Large intestine (tissue), 12 donors: ENCODE data around the gene PPP1R14D. TPM values are rescaled to one million over a fixed set of nuclear protein-coding genes. Genes with fewer than 3 reads are reported as not detected.

Experiments used
- DNase-seq, 2 donors: peaks; one replicate each; pipeline versions ENCODE4 v3.0.0 to v3.0.0-alpha.2; 2013
- H3K27ac ChIP-seq: one replicate; pipeline ENCODE4 v1.5.1; 2013; ENCODE audit warnings: low read length
- H3K27me3 ChIP-seq: 2 replicates; pipeline ENCODE4 v1.6.1; 2013; ENCODE audit warnings: low read length; ENCODE audit not compliant: control insufficient read depth, insufficient read depth
- H3K36me3 ChIP-seq: 2 replicates; pipeline ENCODE4 v1.6.1; 2013; ENCODE audit warnings: low read length; ENCODE audit not compliant: control insufficient read depth, insufficient read depth
- H3K4me1 ChIP-seq: one replicate; pipeline ENCODE4 v1.6.1; 2013; ENCODE audit warnings: low read length; ENCODE audit not compliant: control insufficient read depth, insufficient read depth
- H3K4me3 ChIP-seq: one replicate; pipeline ENCODE4 v1.5.1; 2013; ENCODE audit warnings: low read length
- H3K9me3 ChIP-seq: one replicate; pipeline ENCODE4 v1.6.1; 2013; ENCODE audit warnings: mild to moderate bottlenecking, low read depth, low read length, moderate library complexity; ENCODE audit not compliant: control insufficient read depth
- WGBS: methylation state at CpG from one replicate; pipeline ENCODE4 v1.1.5; 2013; ENCODE audit warnings: low lambda C conversion rate; ENCODE audit not compliant: insufficient coverage; 5-methylcytosine and 5-hydroxymethylcytosine counted together
- long read RNA-seq, 11 donors: transcript quantifications; one replicate each; lab custom pipeline, GENCODE V29; 2026
- polyA plus RNA-seq: library from polyadenylated mRNA; unstranded; fragments of 120-200 nt; gene quantifications from one replicate; pipeline ENCODE4 v1.2.1, GENCODE V29; 2013

The PPP1R14D gene, protein sequence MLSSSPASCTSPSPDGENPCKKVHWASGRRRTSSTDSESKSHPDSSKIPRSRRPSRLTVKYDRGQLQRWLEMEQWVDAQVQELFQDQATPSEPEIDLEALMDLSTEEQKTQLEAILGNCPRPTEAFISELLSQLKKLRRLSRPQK
- polyA plus RNA-seq: 14.0 TPM
- long read RNA-seq, donor 1, partial matches to known transcripts: 0 of 7 reads
- long read RNA-seq, donor 1, other reads (novel, unspliced or antisense): 0 of 7 reads
- long read RNA-seq, donor 2, transcript PPP1R14D-201 (4 exons, 757 nt): major isoform, 10 of 12 reads
- long read RNA-seq, donor 2, partial matches to known transcripts: 0 of 12 reads
- long read RNA-seq, donor 2, other reads (novel, unspliced or antisense): 0 of 12 reads
- long read RNA-seq, donor 3: 0 reads
- long read RNA-seq, donor 4: 0 reads
- long read RNA-seq, donor 5, partial matches to known transcripts: 0 of 2 reads
- long read RNA-seq, donor 5, other reads (novel, unspliced or antisense): 0 of 2 reads
- long read RNA-seq, donor 6, transcript PPP1R14D-201 (4 exons, 757 nt): major isoform, 7 of 8 reads
- long read RNA-seq, donor 6, partial matches to known transcripts: 0 of 8 reads
- long read RNA-seq, donor 6, other reads (novel, unspliced or antisense): 0 of 8 reads
- long read RNA-seq, donor 7, partial matches to known transcripts: 0 of 3 reads
- long read RNA-seq, donor 7, other reads (novel, unspliced or antisense): 0 of 3 reads
- long read RNA-seq, donor 8, transcript PPP1R14D-201 (4 exons, 757 nt): major isoform, 7 of 10 reads
- long read RNA-seq, donor 8, partial matches to known transcripts: 0 of 10 reads
- long read RNA-seq, donor 8, other reads (novel, unspliced or antisense): 0 of 10 reads
- long read RNA-seq, donor 9, transcript PPP1R14D-201 (4 exons, 757 nt): major isoform, 5 of 6 reads
- long read RNA-seq, donor 9, partial matches to known transcripts: 0 of 6 reads
- long read RNA-seq, donor 9, other reads (novel, unspliced or antisense): 0 of 6 reads
- long read RNA-seq, donor 10, partial matches to known transcripts: 0 of 3 reads
- long read RNA-seq, donor 10, other reads (novel, unspliced or antisense): 0 of 3 reads
- long read RNA-seq, donor 11, partial matches to known transcripts: 0 of 5 reads
- long read RNA-seq, donor 11, other reads (novel, unspliced or antisense): 0 of 5 reads

DNA sequence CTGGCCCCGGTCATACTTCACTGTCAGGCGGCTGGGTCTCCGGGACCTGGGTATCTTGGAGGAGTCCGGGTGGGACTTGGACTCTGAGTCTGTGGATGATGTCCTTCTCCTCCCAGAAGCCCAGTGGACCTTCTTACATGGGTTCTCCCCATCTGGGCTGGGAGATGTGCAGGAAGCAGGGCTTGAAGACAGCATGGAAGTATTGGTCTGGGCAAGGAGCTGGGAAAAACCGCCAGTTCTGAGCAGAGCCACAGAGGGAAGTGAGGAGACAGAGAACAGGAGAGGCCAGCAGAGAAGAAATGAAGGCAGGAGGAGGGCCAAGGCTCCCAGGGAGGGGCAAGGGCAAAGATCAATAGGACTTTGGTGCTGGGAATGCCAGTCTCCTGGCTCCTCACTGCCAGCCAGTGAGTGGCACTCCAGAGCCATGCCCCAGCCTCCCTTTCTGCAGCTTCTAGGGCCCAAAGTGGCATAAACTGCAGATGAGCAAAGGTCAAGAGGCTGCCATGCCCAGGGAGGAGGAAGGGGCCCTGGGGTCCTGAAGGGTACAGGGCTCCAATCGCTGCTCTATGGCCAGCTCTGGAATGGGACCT lies at the start of gene PPP1R14D:
Gene PPP1R14D, minus strand, starts transcription at position 262 of the 590 bp plus-strand sequence. Its CDS starts 67 bp downstream, at position 195.
- H3K27ac ChIP-seq: peak within 1 kb of the TSS; percentile 95
- H3K4me3 ChIP-seq: peak within 1 kb of the TSS; percentile 30

DNA sequence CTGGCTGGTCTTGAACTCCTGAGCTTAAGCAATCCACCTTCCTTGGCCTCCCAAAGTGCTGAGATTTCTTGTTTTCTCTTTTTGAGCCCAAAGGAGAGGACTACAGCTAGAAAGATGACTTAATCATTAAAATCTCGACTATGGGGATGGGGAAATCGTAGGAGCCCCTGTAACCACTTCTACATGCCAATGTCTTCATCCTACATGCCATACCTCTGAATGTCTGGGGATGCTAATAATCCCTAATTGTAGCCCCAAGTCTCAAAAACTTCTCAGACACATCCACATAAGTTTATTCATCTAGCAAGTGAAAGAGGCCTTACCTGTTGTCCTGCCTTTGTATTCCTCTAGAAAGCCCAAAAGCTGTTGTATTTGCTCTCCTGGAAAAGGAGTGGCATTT lies 49.2 kb upstream of the PPP1R14D start:
- peaks cover 3% of the 10 kb centered on the region for H3K4me1 ChIP-seq
- no peak overlapping the region for H3K27ac ChIP-seq
- no peak for DNase-seq
- H3K36me3 ChIP-seq: no peaks in the 10 kb centered on the region
- peaks cover 11% of the 10 kb centered on the region for H3K27me3 ChIP-seq
- H3K9me3 ChIP-seq: peaks cover 2% of the 10 kb centered on the region
- WGBS: no CpG with 5 or more reads among the region's 2 CpGs
- no peak overlapping the region for H3K4me3 ChIP-seq

More for the DNA sequence above, at the start of gene PPP1R14D:
- H3K4me1 ChIP-seq: peaks cover 35% of the 10 kb centered on the region
- H3K9me3 ChIP-seq: no peaks in the 10 kb centered on the region
- WGBS: 67% methylated on average over 1 of the region's 6 CpGs
- no peaks in the 10 kb centered on the region for H3K27me3 ChIP-seq
- peak in 1 of 2 donors; percentile 69 for DNase-seq
- H3K36me3 ChIP-seq: no peaks in the 10 kb centered on the region

DNA sequence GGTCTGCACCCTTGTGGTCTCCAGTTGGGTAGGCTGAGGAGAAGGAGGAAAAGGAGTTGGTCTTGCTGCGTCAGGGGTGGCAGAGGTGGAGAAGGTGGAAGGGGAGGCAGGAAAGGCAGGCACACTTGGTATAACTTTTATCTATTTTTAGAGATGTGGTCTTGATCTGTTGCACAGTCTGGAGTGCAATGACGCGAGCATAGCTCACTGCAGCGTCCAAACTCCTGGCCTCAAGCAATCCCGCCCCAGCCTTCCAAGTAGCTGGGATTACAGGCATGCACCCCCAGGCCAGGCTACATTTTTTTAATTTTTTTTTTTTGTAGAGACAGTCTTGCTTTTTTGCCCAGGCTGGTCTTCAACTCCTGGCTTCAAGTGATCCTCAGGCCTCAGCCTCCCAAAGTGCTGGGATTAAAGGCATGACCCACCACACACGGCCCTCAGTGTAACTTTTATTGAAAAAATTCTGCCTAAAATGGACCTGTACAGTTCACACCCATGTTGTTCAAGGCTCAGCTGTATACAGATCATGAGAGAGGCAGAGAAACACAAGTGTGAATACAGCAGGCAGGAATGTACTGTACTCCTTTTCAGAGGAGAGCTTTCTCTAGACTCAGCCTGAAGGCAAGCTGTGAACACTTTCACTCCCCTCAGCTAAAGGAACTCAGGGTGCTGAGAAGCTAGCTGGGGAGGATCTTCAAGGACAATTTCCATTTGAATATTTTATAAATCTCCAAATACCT lies 47.7 kb upstream of the PPP1R14D start:
- peaks cover 11% of the 10 kb centered on the region for H3K27me3 ChIP-seq
- H3K9me3 ChIP-seq: no peaks in the 10 kb centered on the region
- DNase-seq: no peak
- WGBS: no CpG with 5 or more reads among the region's 6 CpGs
- peaks cover 6% of the 10 kb centered on the region for H3K4me1 ChIP-seq
- H3K36me3 ChIP-seq: no peaks in the 10 kb centered on the region
- H3K4me3 ChIP-seq: no peak overlapping the region
- H3K27ac ChIP-seq: no peak overlapping the region

DNA sequence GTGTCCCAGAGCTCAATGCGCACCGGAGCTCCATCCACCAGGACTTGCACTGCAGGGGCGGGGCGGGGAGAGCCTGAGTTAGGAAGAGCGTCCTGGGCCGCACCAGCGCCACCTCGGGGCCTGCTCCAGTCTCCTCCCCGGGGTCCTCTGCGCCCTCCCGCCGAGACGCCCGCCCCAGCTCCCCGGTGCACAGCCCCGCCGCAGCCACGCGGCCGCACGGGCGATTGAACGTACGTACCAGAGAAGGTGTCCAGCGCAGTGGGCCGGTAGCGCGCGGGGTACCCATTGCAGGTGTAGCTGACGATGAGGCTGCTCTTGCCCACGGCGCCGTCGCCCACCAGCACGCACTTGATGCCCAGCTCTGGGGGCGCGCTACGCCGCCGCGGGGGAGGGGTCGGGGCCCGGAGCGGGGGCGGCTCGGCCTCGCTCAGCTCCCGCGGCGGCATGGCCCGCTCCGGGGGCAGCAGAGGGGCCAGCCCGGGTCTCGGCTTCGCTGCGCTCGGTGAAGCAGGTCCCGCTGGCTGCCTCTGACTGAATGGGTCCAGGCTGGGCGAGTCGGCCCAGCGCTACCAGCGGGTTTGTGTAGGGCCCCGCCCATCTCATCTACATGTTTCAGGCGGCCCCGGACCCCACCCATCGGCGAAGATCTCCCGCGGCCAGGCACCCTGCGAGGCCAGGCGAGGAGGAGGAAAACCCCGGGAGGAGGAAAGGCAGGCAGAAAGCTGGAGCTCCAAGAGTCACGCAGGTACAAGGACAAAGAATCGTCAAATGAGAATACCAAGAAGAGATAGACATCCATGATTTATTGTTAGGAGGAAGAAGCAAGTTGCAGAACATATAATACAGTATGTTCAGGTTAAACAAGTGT lies 45.4 kb upstream of the PPP1R14D start, which contains the start of gene RHOV:
Gene RHOV, minus strand, starts transcription at position 541 of the 868 bp plus-strand sequence. Its CDS starts 95 bp downstream, at position 446.
- H3K27me3 ChIP-seq: peaks cover 11% of the 10 kb centered on the region
- peaks cover 6% of the 10 kb centered on the region for H3K4me1 ChIP-seq
- WGBS: 0% methylated on average over 1 of the region's 74 CpGs
- no peaks in the 10 kb centered on the region for H3K36me3 ChIP-seq
- H3K4me3 ChIP-seq: peak within 1 kb of the TSS; percentile 35
- peak; percentile 51 to 74 for DNase-seq
- H3K9me3 ChIP-seq: no peaks in the 10 kb centered on the region
- no peak within 1 kb of the TSS for H3K27ac ChIP-seq

DNA sequence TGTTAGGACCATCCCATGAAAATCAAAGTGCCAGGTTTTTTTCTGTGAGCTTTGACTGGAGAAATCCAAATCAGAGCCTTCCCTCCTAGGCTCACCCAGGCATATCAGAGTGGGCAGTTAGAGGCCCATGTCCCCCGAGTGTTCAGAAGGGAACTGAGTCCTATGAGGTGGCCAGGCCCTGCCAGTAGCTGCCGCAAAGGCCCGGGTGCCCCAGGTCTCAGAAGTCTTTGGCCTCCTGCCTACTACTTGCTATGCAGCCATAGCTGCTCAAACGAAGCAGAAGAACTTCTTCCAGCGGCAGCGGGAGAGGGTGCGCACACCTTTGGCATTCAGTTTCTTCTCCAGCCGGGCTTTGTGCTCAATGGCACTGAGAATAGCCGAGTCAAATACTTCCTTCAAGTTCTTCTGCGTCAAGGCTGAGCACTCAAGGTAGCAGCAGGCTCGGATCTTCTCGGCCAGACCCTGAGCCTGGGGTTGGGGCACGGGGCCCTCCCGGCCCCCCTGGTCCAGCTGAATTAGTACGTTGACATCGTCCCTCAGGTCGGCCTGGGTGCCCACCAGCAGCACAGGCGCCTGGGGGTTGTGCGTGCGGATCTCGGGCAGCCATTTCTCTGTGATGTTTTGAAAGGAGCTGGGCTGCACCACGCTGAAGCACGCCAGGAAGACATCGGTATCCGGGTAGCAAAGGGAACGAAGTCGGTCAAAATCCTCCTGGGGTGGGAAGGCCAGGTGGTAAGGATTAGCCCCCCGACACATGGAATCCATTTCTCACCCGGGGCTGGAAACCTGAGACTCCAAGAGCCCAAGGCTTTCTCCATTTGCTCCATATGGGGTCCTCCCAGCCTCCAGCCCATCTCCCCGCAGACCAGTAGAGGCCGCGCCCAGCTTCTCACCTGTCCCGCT lies 44.5 kb upstream of the PPP1R14D start:
- Histone ChIP-seq H3K36me3 (no peaks in the 10 kb centered on the region), H3K27me3 (peaks cover 11% of the 10 kb centered on the region), H3K4me1 (peaks cover 6% of the 10 kb centered on the region), H3K9me3 (no peaks in the 10 kb centered on the region), H3K27ac (no peak overlapping the region), H3K4me3 (peak overlapping the region; percentile 35)
- no CpG with 5 or more reads among the region's 33 CpGs for WGBS
- DNase-seq: no peak

DNA sequence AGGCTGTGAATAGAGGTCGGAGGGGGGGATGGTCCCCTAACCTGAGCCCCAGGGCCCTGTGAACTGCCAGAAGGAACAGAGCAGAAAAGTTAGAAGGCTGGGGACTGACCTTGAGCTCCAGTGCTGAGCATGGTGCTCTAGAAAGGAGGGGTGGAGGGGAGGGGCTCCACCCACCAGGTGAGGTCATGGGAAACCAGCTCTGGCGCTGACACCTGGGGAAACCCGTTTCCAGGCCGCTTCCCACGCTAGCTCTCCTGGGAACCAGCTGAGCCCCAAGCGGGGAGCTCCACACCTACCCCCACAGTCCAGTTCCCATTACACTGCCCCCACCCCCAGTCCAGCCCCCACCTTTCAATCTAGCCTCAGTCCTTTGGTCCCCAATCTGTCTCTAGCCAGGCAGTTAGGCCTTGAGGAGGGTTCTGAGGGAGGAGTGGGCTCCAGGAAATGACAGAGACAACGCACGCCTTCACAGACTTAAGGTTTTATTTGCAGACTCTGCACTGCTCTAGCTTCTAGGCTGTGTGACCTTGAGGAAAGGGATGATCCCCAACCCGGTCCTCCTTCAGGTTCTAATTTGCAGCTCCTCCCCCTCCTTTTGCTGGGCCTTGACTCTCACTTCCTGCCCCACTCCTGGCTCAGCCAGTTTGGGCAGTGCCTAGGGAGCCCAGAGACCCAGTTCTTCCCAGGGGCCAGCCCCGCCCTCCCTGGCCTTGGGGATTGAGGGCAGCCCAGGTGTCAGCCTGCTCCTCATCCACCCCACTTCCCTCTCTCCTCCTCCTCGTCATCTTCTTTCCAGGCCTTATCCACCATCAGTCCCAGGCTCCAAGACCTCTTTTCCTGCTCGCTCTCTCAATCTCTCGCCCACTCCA lies 43.5 kb upstream of the PPP1R14D start:
- peak; percentile 69 to 82 for DNase-seq
- Histone ChIP-seq H3K27ac (no peak overlapping the region), H3K36me3 (no peaks in the 10 kb centered on the region), H3K27me3 (peaks cover 11% of the 10 kb centered on the region), H3K4me3 (no peak overlapping the region), H3K4me1 (peaks cover 6% of the 10 kb centered on the region), H3K9me3 (no peaks in the 10 kb centered on the region)
- 20% methylated on average over 1 of the region's 13 CpGs for WGBS

DNA sequence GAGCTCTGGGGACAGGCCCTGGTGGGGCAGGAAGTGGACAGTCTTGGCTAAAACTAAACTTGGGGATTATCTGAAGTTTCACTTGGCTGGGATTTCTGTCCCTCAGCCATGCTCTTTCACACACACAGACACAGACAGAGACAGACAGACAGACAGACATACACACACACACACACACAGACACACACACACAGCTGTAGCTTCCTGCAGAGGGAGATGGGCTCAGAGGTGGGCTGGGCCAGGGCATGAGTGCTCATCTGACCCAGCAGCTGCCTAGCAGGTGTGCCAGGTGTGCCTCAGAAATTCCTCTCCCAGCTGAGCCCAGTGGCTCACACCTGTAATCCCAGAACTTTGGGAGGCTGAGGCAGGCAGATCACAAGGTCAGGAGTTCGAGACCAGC lies 42.2 kb upstream of the PPP1R14D start:
- Histone ChIP-seq H3K27me3 (peaks cover 11% of the 10 kb centered on the region), H3K9me3 (no peaks in the 10 kb centered on the region), H3K4me1 (peaks cover 6% of the 10 kb centered on the region), H3K27ac (no peak overlapping the region), H3K36me3 (no peaks in the 10 kb centered on the region), H3K4me3 (no peak overlapping the region)
- WGBS: no CpG with 5 or more reads among the region's 1 CpG
- no peak for DNase-seq

DNA sequence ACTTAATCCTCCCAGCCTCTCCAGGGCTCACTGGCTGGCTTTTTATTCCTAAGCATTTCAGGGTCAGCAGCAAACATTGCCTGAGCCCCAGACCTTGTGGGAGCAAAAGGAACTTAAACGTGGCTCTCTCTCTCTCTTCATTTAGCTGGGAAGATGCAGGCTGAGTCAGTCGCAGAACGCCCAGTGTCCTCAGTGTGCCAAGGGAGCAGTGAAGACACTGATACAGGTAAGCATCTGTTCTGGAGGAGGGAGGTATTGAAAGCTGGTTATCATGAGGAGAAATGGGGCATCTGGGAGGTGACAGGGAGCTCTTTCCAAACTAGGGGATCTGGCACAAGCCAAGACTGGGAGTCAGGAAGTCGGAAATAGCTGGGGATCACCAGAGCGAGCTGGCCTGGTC lies 41.2 kb upstream of the PPP1R14D start:
- DNase-seq: no peak
- H3K36me3 ChIP-seq: no peaks in the 10 kb centered on the region
- no peaks in the 10 kb centered on the region for H3K9me3 ChIP-seq
- H3K4me3 ChIP-seq: no peak overlapping the region
- peaks cover 11% of the 10 kb centered on the region for H3K27me3 ChIP-seq
- H3K4me1 ChIP-seq: peaks cover 6% of the 10 kb centered on the region
- WGBS: no CpG with 5 or more reads among the region's 5 CpGs
- H3K27ac ChIP-seq: no peak overlapping the region
